SH-SY5Y (cell line): ENCODE results near the gene MTUS2.

Source experiments
- GATA2 ChIP-seq: IDR thresholded peaks from 2 replicates; pipeline ENCODE4 v1.6.1; 2011; ENCODE audit warnings: mild to moderate bottlenecking, low read depth, low read length
- GATA3 ChIP-seq: IDR thresholded peaks from 2 replicates; pipeline ENCODE4 v1.6.1; 2011; ENCODE audit warnings: low read depth, mild to moderate bottlenecking, low read length, moderate library complexity

GRCh38 chr13:29526741-29527140 lies 706.6 kb downstream of the MTUS2 start:
- TF ChIP-seq GATA3 (no peak), GATA2 (no peak)
